ENCODE measurements around the gene CTAG1B.
"Not testable (repeated sequence)": the region's sequence is repeated elsewhere in the genome, so short reads cannot be mapped to it uniquely, and the experiment has no call there.

Gene CTAG1B

DNA sequence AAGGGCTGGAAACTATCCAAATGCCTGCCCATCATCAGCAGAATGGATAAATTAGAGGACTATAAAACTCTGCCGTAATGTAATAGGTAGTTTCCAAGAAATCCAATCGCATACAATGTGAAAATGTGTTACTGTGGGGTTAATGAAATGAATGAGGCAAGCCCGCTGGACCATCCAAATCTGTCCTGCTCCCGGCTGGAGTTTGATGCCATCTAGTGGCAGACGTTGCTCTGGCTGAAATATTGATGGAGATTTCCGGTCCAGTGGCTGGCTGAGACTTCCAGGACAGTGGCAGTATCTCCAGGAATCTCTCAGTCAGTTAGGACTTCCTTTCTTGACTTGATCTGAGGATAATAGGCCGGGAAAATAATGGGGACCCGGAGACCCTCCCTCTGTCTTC lies 36.1 kb downstream of the CTAG1B start:
- DNase-seq: not testable (repeated sequence)

DNA sequence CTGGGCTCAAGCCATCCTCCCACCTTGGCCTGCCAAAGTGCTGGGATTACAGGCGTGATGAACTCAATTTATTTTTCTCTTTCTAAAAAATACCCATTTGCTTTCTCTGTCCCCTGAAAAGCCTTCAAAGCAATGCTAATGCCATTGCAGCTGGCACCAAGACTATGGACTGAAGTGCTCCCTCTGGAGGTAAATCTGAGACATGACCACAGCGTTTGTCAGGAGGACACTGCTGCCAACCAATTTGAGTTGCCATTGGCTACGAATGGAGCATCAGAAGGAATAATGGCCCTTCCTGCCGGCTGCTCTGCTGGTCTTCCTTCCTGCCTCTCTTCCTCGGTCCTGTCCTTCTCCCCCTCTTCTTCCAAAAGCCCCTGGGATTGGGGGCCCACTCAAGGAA lies 44.0 kb downstream of the CTAG1B start:
- DNase-seq: not testable (repeated sequence)

DNA sequence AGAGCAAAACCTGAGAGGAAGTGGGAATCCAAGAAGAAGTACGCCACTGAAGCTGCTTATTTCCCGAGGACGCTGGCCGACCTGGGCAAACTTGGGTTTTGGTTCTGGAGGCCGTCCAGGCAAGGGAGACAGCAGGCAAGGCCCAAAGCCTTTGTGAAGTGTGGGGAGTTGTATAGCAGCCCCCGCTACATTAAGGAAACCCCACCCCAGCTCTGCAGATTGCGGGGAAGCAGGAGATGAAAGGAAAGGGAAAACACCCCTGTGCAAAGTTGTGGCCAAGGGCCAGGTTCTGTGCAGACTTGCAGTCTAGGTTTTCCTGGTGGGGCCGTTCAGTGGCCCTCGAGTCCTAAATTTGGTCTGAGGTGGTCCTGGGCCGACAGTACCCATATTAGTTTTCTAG lies 46.0 kb downstream of the CTAG1B start:
- not testable (repeated sequence) for DNase-seq

DNA sequence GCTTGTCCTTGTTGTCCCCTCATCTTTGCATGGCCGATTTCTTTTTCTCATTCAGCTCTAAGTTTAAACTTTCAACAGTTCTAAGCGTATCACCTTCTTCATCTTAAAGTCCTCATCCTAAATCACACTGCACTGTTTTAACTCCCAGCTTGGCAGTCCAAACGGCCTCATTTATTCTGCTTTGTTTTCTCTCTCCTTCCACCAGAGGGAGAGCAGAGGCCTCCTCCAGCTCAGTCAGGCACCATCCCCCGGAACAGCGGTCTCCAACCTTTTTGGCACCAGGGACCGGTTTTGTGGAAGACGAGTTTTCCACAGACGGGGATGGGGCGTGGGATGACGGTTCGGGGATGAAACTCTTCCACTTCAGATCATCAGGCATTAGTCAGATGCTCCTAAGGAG lies 48.7 kb downstream of the CTAG1B start:
- DNase-seq: not testable (repeated sequence)
